Astrocyte (in vitro differentiated cells and primary cell): ENCODE measurements around the gene KCNAB1. TPM values are rescaled to one million over a fixed set of nuclear protein-coding genes. Genes with fewer than 3 reads are reported as not detected.
A peak's percentile ranks its signal among the peaks of the same experiment; 100 is the strongest.

Experiments
- DNase-seq: peaks from one replicate; pipeline ENCODE4 v3.0.0-alpha.2; 2010; ENCODE audit warnings: low read depth
- FAIRE-seq: peaks from 2 replicates; lab custom pipeline; 2011; peaks lifted over from hg19 to GRCh38; lab: Jason Lieb, UNC
- H2AFZ ChIP-seq: 2 replicates; pipeline ENCODE4 v1.6.0; 2012; ENCODE audit warnings: low read depth, low read length, inconsistent platforms
- H3K27ac ChIP-seq: 2 replicates; pipeline ENCODE4 v1.5.1; 2011; ENCODE audit warnings: low read depth, low read length, inconsistent platforms
- H3K27me3 ChIP-seq: 2 replicates; pipeline ENCODE4 v1.6.0; 2011; ENCODE audit warnings: low read length, inconsistent platforms; ENCODE audit not compliant: insufficient read depth
- H3K36me3 ChIP-seq: 2 replicates; pipeline ENCODE4 v1.5.1; 2011; ENCODE audit warnings: low read length, inconsistent platforms; ENCODE audit not compliant: insufficient read depth
- H3K4me1 ChIP-seq: 2 replicates; pipeline ENCODE4 v1.5.1; 2011; ENCODE audit warnings: low read length, inconsistent platforms; ENCODE audit not compliant: insufficient read depth
- H3K4me2 ChIP-seq: 2 replicates; pipeline ENCODE4 v1.6.0; 2012; ENCODE audit warnings: low read length, inconsistent platforms
- H3K4me3 ChIP-seq: 2 replicates; pipeline ENCODE4 v1.5.1; 2011; ENCODE audit warnings: low read depth, mild to moderate bottlenecking, low read length, inconsistent platforms; ENCODE audit not compliant: insufficient read depth
- H3K79me2 ChIP-seq: 2 replicates; pipeline ENCODE4 v1.6.0; 2012; ENCODE audit warnings: mild to moderate bottlenecking, low read length, inconsistent platforms; ENCODE audit not compliant: insufficient read depth
- H3K9ac ChIP-seq: 2 replicates; pipeline ENCODE4 v1.6.0; 2012; ENCODE audit warnings: mild to moderate bottlenecking, low read length, inconsistent platforms
- H3K9me3 ChIP-seq: 2 replicates; pipeline ENCODE4 v1.5.1; 2012; ENCODE audit warnings: low read depth, mild to moderate bottlenecking, low read length, inconsistent platforms; ENCODE audit not compliant: insufficient read depth
- H4K20me1 ChIP-seq: 2 replicates; pipeline ENCODE4 v1.6.0; 2012; ENCODE audit warnings: low read length, inconsistent platforms; ENCODE audit not compliant: insufficient read depth
- H3K27ac Mint-ChIP-seq: one replicate; pipeline ENCODE4 v1.8.0; 2021; ENCODE audit warnings: mild to moderate bottlenecking, mixed read lengths; ENCODE audit not compliant: unreplicated experiment
- H3K27me3 Mint-ChIP-seq: one replicate; pipeline ENCODE4 v1.8.0; 2021; ENCODE audit warnings: low read depth, mixed read lengths; ENCODE audit not compliant: unreplicated experiment
- H3K36me3 Mint-ChIP-seq: one replicate; pipeline ENCODE4 v1.8.0; 2021; ENCODE audit warnings: low read depth, mixed read lengths; ENCODE audit not compliant: unreplicated experiment
- H3K4me1 Mint-ChIP-seq: one replicate; pipeline ENCODE4 v1.8.0; 2021; ENCODE audit warnings: low read depth, mixed read lengths; ENCODE audit not compliant: unreplicated experiment
- H3K4me3 Mint-ChIP-seq: one replicate; pipeline ENCODE4 v1.8.0; 2021; ENCODE audit warnings: mild to moderate bottlenecking, moderate library complexity, mixed read lengths; ENCODE audit not compliant: unreplicated experiment
- H3K9me3 Mint-ChIP-seq: one replicate; pipeline ENCODE4 v1.8.0; 2021; ENCODE audit warnings: mild to moderate bottlenecking, mixed read lengths; ENCODE audit not compliant: unreplicated experiment
- CTCF ChIP-seq: IDR thresholded peaks from 2 replicates; pipeline ENCODE4 v1.5.1; 2011; ENCODE audit warnings: low read depth, mild to moderate bottlenecking, inconsistent platforms, low read length, moderate library complexity; ENCODE audit not compliant: insufficient read depth
- EZH2 ChIP-seq: IDR thresholded peaks from 2 replicates; pipeline ENCODE4 v1.6.1; 2012; ENCODE audit warnings: mild to moderate bottlenecking, low read length, inconsistent platforms; ENCODE audit not compliant: insufficient read depth
- total RNA-seq: library from RNA; stranded (reverse); gene quantifications from 2 replicates; pipeline ENCODE4 v1.2.1, GENCODE V29; 2021

KCNAB1 gene
- total RNA-seq, 1 donor from 2014 or later = 0.30 TPM

GRCh38 chr3:156383441-156384025 lies 263.2 kb downstream of the KCNAB1 start:
- Histone ChIP-seq H3K4me1 (peaks cover 3% of the 10 kb centered on the region), H2AFZ (no peak overlapping the region), H3K4me2 (no peak overlapping the region), H3K9ac (no peak overlapping the region), H3K4me3 (no peak overlapping the region), H4K20me1 (no peaks in the 10 kb centered on the region), H3K36me3 (no peaks in the 10 kb centered on the region), H3K27ac (no peak overlapping the region), H3K79me2 (no peaks in the 10 kb centered on the region), H3K9me3 (no peaks in the 10 kb centered on the region), H3K27me3 (peaks cover 5% of the 10 kb centered on the region)
- DNase-seq (no peak), FAIRE-seq (no peak)
- Mint-ChIP-seq H3K9me3 (peaks cover 1% of the 10 kb centered on the region), H3K36me3 (no peaks in the 10 kb centered on the region), H3K4me3 (no peak overlapping the region), H3K4me1 (peaks cover 7% of the 10 kb centered on the region), H3K27me3 (peaks cover 24% of the 10 kb centered on the region), H3K27ac (no peak overlapping the region)
- TF ChIP-seq EZH2 (no peak), CTCF (no peak)

GRCh38 chr3:156388497-156389448 lies 268.4 kb downstream of the KCNAB1 start:
- Histone ChIP-seq H3K4me1 (peaks cover 3% of the 10 kb centered on the region), H3K36me3 (no peaks in the 10 kb centered on the region), H3K4me3 (no peak overlapping the region), H3K79me2 (no peaks in the 10 kb centered on the region), H4K20me1 (no peaks in the 10 kb centered on the region), H2AFZ (peak overlapping the region; percentile 7), H3K4me2 (peak overlapping the region; percentile 49), H3K9ac (peak overlapping the region; percentile 28), H3K9me3 (no peaks in the 10 kb centered on the region), H3K27me3 (no peaks in the 10 kb centered on the region), H3K27ac (peak overlapping the region; percentile 72)
- H3K9me3 Mint-ChIP-seq = no peaks in the 10 kb centered on the region
- H3K27me3 Mint-ChIP-seq = peaks cover 8% of the 10 kb centered on the region
- DNase-seq (peak; percentile 99), FAIRE-seq (no peak)
- H3K4me3 Mint-ChIP-seq = no peak overlapping the region
- no peaks in the 10 kb centered on the region for H3K36me3 Mint-ChIP-seq
- TF ChIP-seq CTCF (no peak), EZH2 (no peak)
- H3K4me1 Mint-ChIP-seq = peaks cover 16% of the 10 kb centered on the region
- H3K27ac Mint-ChIP-seq = peak overlapping the region; percentile 64
